ENCODE data around the gene RNU6-1.
A peak's percentile ranks its signal among the peaks of the same experiment; 100 is the strongest.

The RNU6-1 gene

GRCh38 chr15:67822537-67823313, 17.1 kb downstream of the RNU6-1 start:
- no peak for TF ChIP-seq CTCF (IDR thresholded peaks at IDR 0.05; ENCODE audit: low read depth, low read length)
- H3K4me3 ChIP-seq (ENCODE audit: low read depth, low read length), result no peak overlapping the region
- in situ Hi-C loops (cut with HindIII; ENCODE audit: low sequenced_read_pairs), result no loop called here
- DNase-seq (ENCODE audit: low read depth, low spot score), result no peak

- in situ Hi-C loops (cut with HindIII; ENCODE audit: low sequenced_read_pairs), result no loop called here
- DNase-seq (ENCODE audit: low read depth, low spot score), result no peak
These were observed 17.9 kb downstream of the RNU6-1 start for GRCh38 chr15:67821784-67822440.

GRCh38 chr15:67820992-67821783, 18.7 kb downstream of the RNU6-1 start:
- in situ Hi-C loops (cut with HindIII; ENCODE audit: low sequenced_read_pairs), result no loop called here
- peak; percentile 48 for DNase-seq (ENCODE audit: low read depth, low spot score)
- no peak overlapping the region for H3K4me3 ChIP-seq (ENCODE audit: low read depth, low read length)
- no peak for TF ChIP-seq CTCF (IDR thresholded peaks at IDR 0.05; ENCODE audit: low read depth, low read length)

More at GRCh38 chr15:67821784-67822440, 17.9 kb downstream of the RNU6-1 start:
- no peak for TF ChIP-seq CTCF (IDR thresholded peaks at IDR 0.05; ENCODE audit: low read depth, low read length)
- no peak overlapping the region for H3K4me3 ChIP-seq (ENCODE audit: low read depth, low read length)

DNA sequence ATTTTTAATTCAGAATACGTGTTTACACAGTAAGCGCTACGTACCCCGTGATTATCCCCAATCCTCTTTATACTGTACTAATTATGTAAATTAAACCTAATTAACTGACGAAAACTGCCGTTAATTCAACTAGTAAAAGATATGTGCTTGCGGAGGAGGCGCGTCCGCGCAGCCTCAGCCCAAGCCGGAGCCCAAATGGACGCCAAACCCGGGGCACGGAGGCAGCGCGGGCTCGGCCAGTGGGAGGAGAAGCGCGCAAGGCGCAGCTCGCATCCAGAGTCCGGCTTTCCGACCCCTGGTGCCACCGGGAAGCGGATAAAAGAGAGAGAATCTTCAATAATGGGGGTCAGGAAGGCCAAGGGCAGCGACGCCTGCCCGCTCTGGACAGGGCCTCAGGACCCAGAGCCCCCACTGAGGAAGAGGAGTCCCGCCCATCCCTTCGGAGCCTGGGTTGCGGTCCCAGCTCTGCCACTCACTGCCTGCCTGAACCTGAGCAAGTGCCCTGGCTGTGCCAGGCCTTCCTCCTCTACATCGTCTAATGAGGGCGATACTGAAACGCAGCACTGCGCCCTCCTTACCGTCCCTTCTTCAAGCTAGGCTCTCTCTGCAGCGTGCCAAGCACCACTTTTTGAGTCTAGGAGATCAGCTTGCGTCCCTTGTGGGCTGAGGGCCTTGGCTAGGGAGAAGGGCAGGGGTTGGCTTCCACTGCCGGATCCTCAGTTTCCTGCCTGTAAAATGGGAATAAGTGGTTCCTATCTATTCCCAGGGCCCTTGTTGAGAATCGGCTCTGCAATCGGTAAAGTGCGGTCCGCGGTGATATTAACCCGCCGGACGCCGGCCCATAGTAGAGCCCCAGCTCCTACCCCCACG, 19.5 kb downstream of the RNU6-1 start:
- DNase-seq (ENCODE audit: low read depth, low spot score), result no peak
- in situ Hi-C loops (cut with HindIII; ENCODE audit: low sequenced_read_pairs), result no loop called here
- no peak overlapping the region for H3K4me3 ChIP-seq (ENCODE audit: low read depth, low read length)
- TF ChIP-seq CTCF (IDR thresholded peaks at IDR 0.05; ENCODE audit: low read depth, low read length), result no peak

GRCh38 chr15:67819636-67820035, 20.2 kb downstream of the RNU6-1 start:
- in situ Hi-C loops (cut with HindIII; ENCODE audit: low sequenced_read_pairs), result no loop called here
- H3K4me3 ChIP-seq (ENCODE audit: low read depth, low read length), result no peak overlapping the region
- DNase-seq (ENCODE audit: low read depth, low spot score), result no peak
- TF ChIP-seq CTCF (IDR thresholded peaks at IDR 0.05; ENCODE audit: low read depth, low read length), result no peak

GRCh38 chr15:67818464-67818863, 21.4 kb downstream of the RNU6-1 start:
- no peak for DNase-seq (ENCODE audit: low read depth, low spot score)
- TF ChIP-seq CTCF (IDR thresholded peaks at IDR 0.05; ENCODE audit: low read depth, low read length), result no peak
- in situ Hi-C loops (cut with HindIII; ENCODE audit: low sequenced_read_pairs), result no loop called here
- H3K4me3 ChIP-seq (ENCODE audit: low read depth, low read length), result no peak overlapping the region
